Stimulated activated CD8-positive, alpha-beta memory T cell treated with anti-CD3 and anti-CD28 coated beads, Interleukin-7, amount 100 ng/mL, for 4 hours (primary cell): ENCODE results near the gene PIGQ.

ENCODE experiments used
- DNase-seq, 2 donors: peaks; one replicate each; pipeline ENCODE4 v3.0.0-alpha.2; 2020; ENCODE audit warnings: low read depth in 2 of 2

Gene PIGQ

GRCh38 chr16:555528-556473, 14.0 kb upstream of the PIGQ start:
- DNase-seq = no peak

- no peak for DNase-seq
Measured at GRCh38 chr16:556474-557173, 13.1 kb upstream of the PIGQ start.

DNA sequence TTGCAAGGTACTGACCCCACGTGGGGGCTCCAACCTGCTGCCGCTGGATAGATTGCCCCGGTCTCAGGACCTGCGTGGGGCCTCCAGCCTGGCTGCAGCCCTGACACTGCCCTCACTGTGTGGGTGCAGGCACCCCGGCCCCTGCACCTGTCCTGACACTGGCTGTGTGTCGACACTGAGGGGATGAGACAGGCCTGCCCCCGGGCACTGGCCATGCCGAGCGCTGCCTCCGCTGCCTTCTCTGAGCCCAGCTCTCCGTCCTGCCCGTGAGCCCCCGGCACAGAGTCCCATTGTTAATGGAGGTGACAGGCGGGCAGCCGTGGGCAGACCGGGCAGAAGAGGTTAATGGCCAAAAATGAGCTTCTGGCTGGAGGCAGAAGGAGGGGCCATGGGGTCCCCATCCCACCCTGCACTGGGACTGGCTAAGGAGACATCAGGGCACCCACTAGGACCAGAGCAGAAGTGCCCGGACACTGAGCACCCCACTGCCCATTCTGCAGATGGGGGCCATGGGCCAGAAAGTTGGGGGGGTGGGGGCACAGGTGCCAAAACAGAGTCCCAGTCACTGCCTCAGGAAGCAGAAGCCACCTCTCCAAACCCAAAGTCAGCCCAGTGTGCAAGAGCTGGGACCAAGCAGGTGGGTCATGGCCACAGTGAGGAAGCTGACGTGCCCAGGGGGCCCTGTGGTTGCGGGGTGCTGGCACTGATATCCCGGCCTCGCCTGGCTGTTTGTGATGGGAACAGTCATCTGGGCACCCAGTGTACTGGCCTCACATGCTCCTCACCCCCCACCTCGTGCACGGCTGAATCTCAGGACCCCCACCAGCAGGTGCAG, 12.1 kb upstream of the PIGQ start:
- DNase-seq = no peak

GRCh38 chr16:558298-559020, 11.3 kb upstream of the PIGQ start:
- no peak for DNase-seq

DNA sequence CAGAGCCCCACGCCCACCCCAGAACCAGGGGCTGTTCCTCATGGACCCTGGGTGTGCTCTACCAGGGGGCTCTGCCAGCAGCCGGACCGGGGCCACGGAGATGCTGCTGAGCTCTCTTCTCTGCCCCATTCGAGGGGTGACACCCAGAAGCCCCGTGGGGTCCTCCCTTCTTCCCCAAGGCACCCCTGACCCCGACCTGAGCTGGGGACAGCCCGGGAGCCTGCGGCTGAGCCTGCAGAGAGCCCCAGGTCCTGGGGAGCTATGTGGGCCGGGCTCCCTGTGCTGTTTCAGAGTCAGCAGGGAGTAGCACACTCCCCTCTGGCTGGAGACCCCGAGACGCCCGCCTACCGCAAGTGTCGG, 10.8 kb upstream of the PIGQ start:
- DNase-seq = no peak

DNA sequence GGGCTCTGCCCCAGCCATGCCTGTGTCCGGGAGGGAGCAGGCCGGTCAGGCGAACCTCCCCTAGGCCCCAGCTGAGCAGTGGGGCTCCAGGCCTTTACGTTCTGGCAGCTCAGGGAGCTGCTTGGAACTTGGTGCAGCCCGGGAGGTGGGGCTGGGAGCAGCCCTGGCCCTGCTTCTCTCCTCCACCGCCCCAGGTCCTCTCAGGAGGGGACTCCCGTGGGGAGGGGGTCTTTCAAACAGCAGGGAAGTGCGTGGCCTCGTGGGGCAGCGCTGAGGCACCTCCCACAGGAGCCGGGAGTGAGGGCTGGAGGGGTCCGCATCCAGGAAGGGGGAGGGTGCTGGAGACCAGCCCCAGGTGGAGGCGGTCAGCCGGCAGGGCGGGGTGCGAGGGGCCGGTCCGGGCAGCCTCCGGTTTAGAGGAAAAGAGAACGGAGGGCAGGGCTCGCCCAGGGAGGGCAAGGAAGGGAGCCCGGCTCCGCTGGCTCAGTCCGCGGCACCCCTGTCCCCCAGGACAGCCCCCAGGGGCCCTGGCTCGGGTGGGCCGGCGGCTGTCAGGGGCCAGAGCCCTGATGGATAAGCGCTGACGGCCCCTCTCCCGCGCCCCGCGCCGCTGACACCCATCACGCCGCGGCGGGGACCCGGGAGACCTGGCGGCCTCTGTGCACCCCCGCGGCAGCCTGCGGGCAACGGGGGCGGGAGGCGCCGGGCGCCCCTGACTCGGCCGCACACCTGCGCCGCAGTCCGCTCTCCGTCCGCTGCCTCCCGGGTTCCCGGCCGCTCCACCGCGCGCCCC, 10.2 kb upstream of the PIGQ start:
- no peak for DNase-seq

GRCh38 chr16:560204-560700, 9.5 kb upstream of the PIGQ start, which contains the start of gene PRR35:
Gene PRR35, plus strand, starts transcription at chr16:560394. Its CDS starts 2,901 bp downstream, at chr16:563295.
- DNase-seq = no peak

DNA sequence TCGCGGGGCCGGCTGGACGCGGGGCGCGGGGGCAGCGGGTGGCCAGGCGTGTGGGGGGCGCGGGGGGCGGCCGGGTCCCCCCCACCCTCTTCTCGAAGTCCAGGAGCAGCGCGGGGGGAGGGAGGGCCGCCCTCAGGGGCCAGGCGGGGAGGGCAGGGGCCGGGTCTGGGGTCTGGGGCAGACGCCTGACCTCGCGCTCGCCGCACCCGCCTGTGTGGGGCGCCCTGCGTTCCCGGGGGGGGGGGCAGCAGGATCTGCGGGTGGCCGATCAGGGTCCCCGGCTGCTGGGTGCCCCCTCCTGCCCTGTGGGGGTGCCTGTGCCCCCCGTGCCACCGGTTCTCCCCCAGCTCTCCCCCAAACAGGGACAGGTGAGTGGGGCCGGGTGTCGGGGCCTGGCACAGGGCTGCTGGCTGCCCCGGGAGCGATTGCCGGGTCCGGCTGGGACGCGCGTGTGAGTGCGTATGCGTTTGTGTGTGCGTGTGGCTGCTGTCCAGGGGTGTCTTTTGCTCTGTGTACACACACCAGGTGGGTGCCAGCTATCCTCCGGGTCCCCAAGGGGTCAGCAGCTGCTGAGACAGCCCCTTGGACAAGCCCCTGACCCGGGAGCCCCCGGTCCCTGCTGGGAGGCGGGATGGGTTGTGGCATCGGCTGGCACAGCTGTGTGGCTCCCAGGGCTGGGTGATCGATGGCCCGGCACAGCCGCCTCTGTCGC, 8.9 kb upstream of the PIGQ start:
- DNase-seq = no peak

GRCh38 chr16:561413-561794, 8.4 kb upstream of the PIGQ start:
- DNase-seq = no peak

DNA sequence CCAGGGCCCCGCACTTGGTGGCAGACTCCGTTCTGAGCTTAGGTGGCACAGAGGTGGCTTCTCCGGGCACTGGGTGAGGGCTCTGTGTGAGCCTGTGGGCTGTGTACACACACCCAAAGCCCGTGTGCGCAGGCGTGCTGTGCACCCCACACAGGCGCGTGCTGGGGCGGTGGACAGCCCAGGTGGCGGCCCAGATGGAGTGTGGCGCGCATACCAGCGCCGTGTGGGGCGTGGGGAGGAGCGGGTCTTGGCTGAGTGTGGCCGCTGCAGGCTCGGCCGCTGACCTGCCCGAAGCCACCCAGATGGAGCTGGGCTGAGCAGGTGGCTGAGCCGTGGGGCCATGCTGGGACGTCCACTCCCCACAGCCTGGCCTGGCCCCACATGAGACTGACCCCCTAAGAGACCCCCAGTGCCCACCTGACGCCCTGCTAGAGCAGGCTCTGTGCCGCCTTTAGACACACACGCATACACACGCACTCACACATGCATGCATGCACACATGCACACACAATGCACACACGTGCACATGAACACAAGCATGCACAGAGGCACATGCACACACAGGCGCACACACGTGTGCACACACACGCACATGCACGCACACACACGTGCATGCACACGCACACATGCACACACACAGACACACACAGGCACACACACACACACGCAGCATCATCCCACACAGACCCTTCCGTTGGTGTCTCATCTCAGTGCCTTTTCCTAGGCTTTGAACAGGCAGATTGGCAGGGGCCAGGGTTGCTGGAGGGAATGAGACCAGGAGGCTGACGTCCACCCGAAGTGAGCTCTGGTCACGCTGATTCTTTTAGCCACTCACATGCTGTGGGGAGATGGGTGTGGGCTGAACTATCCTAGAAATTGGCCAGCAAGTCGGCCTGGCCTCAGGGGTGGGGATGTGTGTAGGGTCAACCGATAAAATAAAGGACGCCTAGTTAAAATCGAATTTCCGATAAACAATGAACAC, 7.5 kb upstream of the PIGQ start:
- DNase-seq = no peak

DNA sequence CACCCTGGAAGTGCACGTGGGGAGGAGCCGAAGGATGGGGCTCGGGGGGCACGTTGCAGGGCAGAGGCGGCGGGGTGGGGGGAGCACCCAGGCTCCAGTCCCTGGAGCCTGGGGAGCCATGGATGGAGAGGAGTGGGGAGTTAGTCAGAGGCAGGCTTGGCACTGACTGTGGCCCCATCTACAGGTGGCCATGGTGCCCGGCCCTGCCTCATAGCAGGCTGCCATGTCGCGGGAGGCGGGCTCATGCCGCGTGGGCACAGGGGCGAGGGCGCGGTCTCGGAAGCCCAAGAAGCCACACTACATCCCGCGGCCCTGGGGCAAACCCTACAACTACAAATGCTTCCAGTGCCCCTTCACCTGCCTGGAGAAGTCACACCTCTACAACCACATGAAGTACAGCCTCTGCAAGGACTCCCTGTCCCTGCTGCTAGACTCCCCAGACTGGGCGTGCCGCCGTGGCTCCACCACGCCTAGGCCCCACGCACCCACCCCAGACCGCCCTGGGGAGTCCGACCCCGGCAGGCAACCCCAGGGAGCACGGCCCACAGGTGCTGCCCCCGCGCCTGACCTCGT, 6.6 kb upstream of the PIGQ start:
- no peak for DNase-seq

DNA sequence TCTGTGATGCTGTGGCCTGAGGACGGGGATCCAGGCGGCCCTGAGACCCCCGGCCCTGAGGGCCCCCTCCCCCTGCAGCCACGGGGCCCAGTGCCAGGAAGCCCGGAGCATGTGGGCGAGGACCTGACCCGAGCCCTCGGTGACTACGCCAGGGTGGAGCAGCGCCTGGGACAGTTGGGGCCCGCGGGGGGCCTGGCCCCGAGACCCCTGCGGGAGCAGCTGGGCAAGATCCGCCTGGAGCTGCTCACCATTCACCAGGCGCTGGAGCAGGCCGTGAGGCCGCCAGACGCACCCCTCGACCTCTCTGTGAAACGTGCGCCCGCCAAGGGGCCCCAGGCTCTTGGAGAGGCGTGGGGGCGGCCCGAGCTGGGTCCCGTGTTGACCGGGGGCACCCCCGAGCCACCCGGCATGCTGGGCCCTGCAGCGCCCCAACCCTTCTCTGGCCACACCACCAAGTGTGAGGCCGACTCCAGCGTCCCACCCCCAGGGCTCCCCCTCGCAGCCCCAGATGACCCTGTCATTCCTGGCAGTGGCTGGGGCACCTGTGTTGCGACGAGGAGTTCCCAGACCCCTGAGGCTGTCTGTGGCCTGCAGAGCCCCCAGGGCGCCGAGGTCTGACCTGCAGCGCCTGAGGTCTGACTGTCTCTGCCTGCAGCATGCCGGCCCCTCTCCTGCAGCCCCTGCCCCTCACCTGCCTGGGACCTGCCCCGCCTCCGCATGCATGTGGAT, 4.9 kb upstream of the PIGQ start:
- no peak for DNase-seq

GRCh38 chr16:565419-566330, 4.1 kb upstream of the PIGQ start:
- no peak for DNase-seq

- no peak for DNase-seq
Measured at GRCh38 chr16:566475-567372, 3.0 kb upstream of the PIGQ start, which contains the start of gene NHLRC4. Gene NHLRC4, plus strand, starts transcription at chr16:567005. Its CDS starts 1,043 bp downstream, at chr16:568048.
